SK-N-SH (cell line): Measurements from ENCODE around the gene UBE2L6. TPM values are rescaled to one million over a fixed set of nuclear protein-coding genes. Genes with fewer than 3 reads are reported as not detected.

Experiments used
- CTCF ChIA-PET: fragments of 300-600, 350-600 bp; formaldehyde crosslinking; extraction: SDS; loops from one replicate; lab custom pipeline; 2021; lab: Yijun Ruan, JAX
- POLR2A ChIA-PET: fragments of 350-600 bp; sonication (Branson Sonifier 250); formaldehyde crosslinking; extraction: SDS; loops from one replicate; lab custom pipeline; 2020; ENCODE audit warnings: antibody characterized with exemption, inconsistent platforms; lab: Yijun Ruan, JAX
- DNase-seq: peaks from one replicate; pipeline ENCODE4 v3.0.0; 2012
- H2AFZ ChIP-seq: fragments of 200-600 bp; sonication (generic); 2 replicates; pipeline ENCODE4 v1.8.1; 2016; ENCODE audit warnings: antibody characterized with exemption, mild to moderate bottlenecking, low read depth
- H3F3A ChIP-seq: fragments of 200-600 bp; sonication (generic); replicated peaks from 2 replicates; pipeline ENCODE3; 2016; ENCODE audit warnings: antibody characterized with exemption, mild to moderate bottlenecking; ENCODE audit not compliant: insufficient read depth
- H3K27ac ChIP-seq, 2 experiments: fragments of 200-500 bp in 1 of 2; fragments of 200-600 bp in 1 of 2; sonication (Bioruptor generic) in 1 of 2; sonication (generic), shearing (Covaris generic) in 1 of 2; 2 replicates each; pipeline versions ENCODE4 v1.5.1 to v1.6.1; 2014 to 2016; ENCODE audit warnings: low read depth in 2 of 2, inconsistent platforms in 1 of 2, low read length in 1 of 2, mild to moderate bottlenecking in 1 of 2, mixed read lengths in 1 of 2
- H3K27me3 ChIP-seq: fragments of 200-600 bp; sonication (generic), shearing (Covaris generic); 2 replicates; pipeline ENCODE4 v1.6.1; 2016; ENCODE audit warnings: mixed run types; ENCODE audit not compliant: insufficient read depth
- H3K36me3 ChIP-seq, 2 experiments: fragments of 200-500 bp in 1 of 2; fragments of 200-600 bp in 1 of 2; sonication (Bioruptor generic) in 1 of 2; sonication (generic) in 1 of 2; replicated peaks in 1 of 2; 2 replicates each; pipeline versions ENCODE3 to v1.5.1; 2014 to 2016; ENCODE audit warnings: low read length in 1 of 2, mild to moderate bottlenecking in 1 of 2; ENCODE audit not compliant: insufficient read depth in 2 of 2, control insufficient read depth in 1 of 2
- H3K4me1 ChIP-seq, 2 experiments: fragments of 200-500 bp in 1 of 2; fragments of 200-600 bp in 1 of 2; sonication (Bioruptor generic) in 1 of 2; sonication (generic), shearing (Covaris generic) in 1 of 2; 2 replicates each; pipeline versions ENCODE4 v1.5.1 to v1.6.1; 2014 to 2016; ENCODE audit warnings: low read depth in 1 of 2, low read length in 1 of 2, mixed run types in 1 of 2; ENCODE audit not compliant: insufficient read depth in 2 of 2, control insufficient read depth in 1 of 2
- H3K4me2 ChIP-seq: fragments of 200-600 bp; sonication (generic), shearing (Covaris generic); 2 replicates; pipeline ENCODE4 v1.6.1; 2017; ENCODE audit warnings: mixed run types
- H3K4me3 ChIP-seq, 2 experiments: fragments of 200-500 bp in 1 of 2; fragments of 200-600 bp in 1 of 2; sonication (Bioruptor generic) in 1 of 2; sonication (generic), shearing (Covaris generic) in 1 of 2; 2 replicates each; pipeline versions ENCODE4 v1.5.1 to v1.8.1; 2014 to 2016; ENCODE audit warnings: low read depth in 2 of 2, inconsistent platforms in 1 of 2, low read length in 1 of 2, mild to moderate bottlenecking in 1 of 2, mixed read lengths in 1 of 2, moderate library complexity in 1 of 2
- H3K79me2 ChIP-seq: fragments of 200-600 bp; sonication (generic); 2 replicates; pipeline ENCODE4 v1.8.1; 2017; ENCODE audit warnings: mild to moderate bottlenecking; ENCODE audit not compliant: insufficient read depth
- H3K9ac ChIP-seq: fragments of 200-600 bp; sonication (generic); 2 replicates; pipeline ENCODE4 v1.6.1; 2017; ENCODE audit warnings: mixed run types
- H3K9me2 ChIP-seq: fragments of 200-600 bp; sonication (generic); 2 replicates; pipeline ENCODE4 v1.6.1; 2017; ENCODE audit warnings: mixed run types
- H3K9me3 ChIP-seq: fragments of 200-600 bp; sonication (generic); 2 replicates; pipeline ENCODE4 v1.6.1; 2017; ENCODE audit warnings: mixed run types, mild to moderate bottlenecking, moderate library complexity
- H4K20me1 ChIP-seq: fragments of 200-600 bp; sonication (generic); 2 replicates; pipeline ENCODE4 v1.6.1; 2017; ENCODE audit warnings: mild to moderate bottlenecking, mixed run types; ENCODE audit not compliant: insufficient read depth
- CTCF ChIP-seq: fragments of 200-600 bp; sonication (generic); IDR thresholded peaks from 2 replicates; pipeline ENCODE4 v1.6.1; 2017; ENCODE audit warnings: antibody characterized with exemption, mild to moderate bottlenecking, moderate library complexity
- EP300 ChIP-seq, 2 experiments: IDR thresholded peaks; 2 replicates each; pipeline versions ENCODE4 v1.4.0 to v1.6.1; 2012; ENCODE audit warnings: borderline replicate concordance in 1 of 2, low read depth in 1 of 2, low read length in 1 of 2
- GABPA ChIP-seq: IDR thresholded peaks from 2 replicates; pipeline ENCODE4 v1.4.0; 2012; ENCODE audit warnings: low read depth, mild to moderate bottlenecking
- JUND ChIP-seq: IDR thresholded peaks from 2 replicates; pipeline ENCODE4 v1.4.0; 2012
- NFIC ChIP-seq: IDR thresholded peaks from 2 replicates; pipeline ENCODE4 v1.4.0; 2012; ENCODE audit warnings: borderline replicate concordance
- RAD21 ChIP-seq: IDR thresholded peaks from 2 replicates; pipeline ENCODE4 v1.6.1; 2012; ENCODE audit warnings: mild to moderate bottlenecking, low read length
- RFX5 ChIP-seq: IDR thresholded peaks from 2 replicates; pipeline ENCODE4 v1.6.1; 2012; ENCODE audit warnings: mild to moderate bottlenecking, improper control_type of control experiment, low read length
- SIN3A ChIP-seq: IDR thresholded peaks from 2 replicates; pipeline ENCODE4 v1.6.1; 2012; ENCODE audit warnings: low read depth, mild to moderate bottlenecking, low read length, moderate library complexity, borderline replicate concordance
- SMC3 ChIP-seq: IDR thresholded peaks from 2 replicates; pipeline ENCODE4 v1.6.1; 2012; ENCODE audit warnings: low read depth, low read length, improper control_type of control experiment
- YY1 ChIP-seq: IDR thresholded peaks from 2 replicates; pipeline ENCODE4 v1.4.0; 2012; ENCODE audit warnings: low read depth, mild to moderate bottlenecking
- WGBS: methylation state at CpG from one replicate; pipeline ENCODE4 v1.1.6; 2017; ENCODE audit warnings: low lambda C conversion rate; 5-methylcytosine and 5-hydroxymethylcytosine counted together
- polyA plus RNA-seq, 3 experiments: library from polyadenylated mRNA; depleted of rRNA; stranded (reverse); fragments of >200 nt; gene quantifications; 2 replicates each; pipeline ENCODE4 v1.2.3, GENCODE V29; 2012
- TF ChIP-seq, protein P1 (sequence below): fragments of 150-350 bp; IDR thresholded peaks from 2 replicates; pipeline ENCODE4 v1.6.1; 2017; ENCODE audit warnings: antibody characterized with exemption, low read length, low read depth, borderline replicate concordance
- TF ChIP-seq, protein P2 (sequence below): IDR thresholded peaks from 2 replicates; pipeline ENCODE4 v1.4.0; 2012; ENCODE audit warnings: low read depth, borderline replicate concordance
- TF ChIP-seq, protein P3 (sequence below): fragments of 150-350 bp; IDR thresholded peaks from 2 replicates; pipeline ENCODE4 v1.6.1; 2016; ENCODE audit warnings: mild to moderate bottlenecking, low read depth, low read length

UBE2L6 gene
- polyA plus RNA-seq, 1 of the 3 experiments (the other 2 are of a cell fraction): 77.0 TPM

DNA sequence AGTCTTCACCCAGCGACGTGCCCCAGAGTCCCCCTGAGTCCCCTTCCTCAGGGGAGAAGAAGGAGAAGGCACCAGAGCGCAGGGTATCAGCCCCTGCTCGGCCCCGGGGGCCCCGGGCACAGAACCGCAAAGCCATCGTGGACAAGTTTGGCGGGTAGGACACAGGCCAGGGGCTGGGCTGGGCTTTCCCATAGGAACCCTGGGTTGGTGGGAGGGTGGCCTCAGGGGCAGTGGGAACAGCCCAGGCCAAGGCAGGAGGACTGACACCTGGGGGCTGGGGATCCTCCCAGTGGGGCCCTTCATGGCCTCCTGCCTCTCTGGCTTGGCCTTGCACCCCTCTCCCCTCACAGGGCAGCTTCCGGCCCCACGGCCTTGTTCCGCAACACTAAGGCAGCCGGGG, 21.6 kb downstream of the UBE2L6 start:
- Histone ChIP-seq H4K20me1 (no peaks in the 10 kb centered on the region), H3K79me2 (no peaks in the 10 kb centered on the region), H3K4me2 (no peak overlapping the region), H3K36me3 (peaks cover 0 to 12% of the 10 kb centered on the region in 2 experiments), H3K9me2 (no peaks in the 10 kb centered on the region), H3K27me3 (no peaks in the 10 kb centered on the region), H3F3A (no peaks in the 10 kb centered on the region), H3K4me3 (no peak overlapping the region), H3K27ac (no peak overlapping the region), H3K9me3 (no peaks in the 10 kb centered on the region), H2AFZ (no peak overlapping the region), H3K9ac (no peak overlapping the region), H3K4me1 (no peaks in the 10 kb centered on the region; a peak in 1 of 4 replicates)
- CTCF ChIA-PET: interaction anchor here (1.0 to 2.6 kb wide), 2 partner anchors 52 to 53 kb away, joined by 3 to 12 read pairs; no protein-coding TSS in a partner anchor
- POLR2A ChIA-PET: no interaction called here
- DNase-seq: no peak
- WGBS: 92% methylated on average over 7 of the region's 13 CpGs
- TF ChIP-seq, protein P1, sequence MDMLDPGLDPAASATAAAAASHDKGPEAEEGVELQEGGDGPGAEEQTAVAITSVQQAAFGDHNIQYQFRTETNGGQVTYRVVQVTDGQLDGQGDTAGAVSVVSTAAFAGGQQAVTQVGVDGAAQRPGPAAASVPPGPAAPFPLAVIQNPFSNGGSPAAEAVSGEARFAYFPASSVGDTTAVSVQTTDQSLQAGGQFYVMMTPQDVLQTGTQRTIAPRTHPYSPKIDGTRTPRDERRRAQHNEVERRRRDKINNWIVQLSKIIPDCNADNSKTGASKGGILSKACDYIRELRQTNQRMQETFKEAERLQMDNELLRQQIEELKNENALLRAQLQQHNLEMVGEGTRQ: no peak
- TF ChIP-seq SIN3A: no peak
- no peak for TF ChIP-seq NFIC
- no peak for TF ChIP-seq RAD21
- no peak for TF ChIP-seq YY1
- TF ChIP-seq, protein P2, sequence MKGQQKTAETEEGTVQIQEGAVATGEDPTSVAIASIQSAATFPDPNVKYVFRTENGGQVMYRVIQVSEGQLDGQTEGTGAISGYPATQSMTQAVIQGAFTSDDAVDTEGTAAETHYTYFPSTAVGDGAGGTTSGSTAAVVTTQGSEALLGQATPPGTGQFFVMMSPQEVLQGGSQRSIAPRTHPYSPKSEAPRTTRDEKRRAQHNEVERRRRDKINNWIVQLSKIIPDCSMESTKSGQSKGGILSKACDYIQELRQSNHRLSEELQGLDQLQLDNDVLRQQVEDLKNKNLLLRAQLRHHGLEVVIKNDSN: no peak
- no peak for TF ChIP-seq CTCF
- TF ChIP-seq, protein P3, sequence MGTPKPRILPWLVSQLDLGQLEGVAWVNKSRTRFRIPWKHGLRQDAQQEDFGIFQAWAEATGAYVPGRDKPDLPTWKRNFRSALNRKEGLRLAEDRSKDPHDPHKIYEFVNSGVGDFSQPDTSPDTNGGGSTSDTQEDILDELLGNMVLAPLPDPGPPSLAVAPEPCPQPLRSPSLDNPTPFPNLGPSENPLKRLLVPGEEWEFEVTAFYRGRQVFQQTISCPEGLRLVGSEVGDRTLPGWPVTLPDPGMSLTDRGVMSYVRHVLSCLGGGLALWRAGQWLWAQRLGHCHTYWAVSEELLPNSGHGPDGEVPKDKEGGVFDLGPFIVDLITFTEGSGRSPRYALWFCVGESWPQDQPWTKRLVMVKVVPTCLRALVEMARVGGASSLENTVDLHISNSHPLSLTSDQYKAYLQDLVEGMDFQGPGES: no peak
- no peak for TF ChIP-seq JUND
- TF ChIP-seq GABPA: no peak
- TF ChIP-seq EP300 (IDR thresholded peaks at IDR 0.05; ENCODE audit: borderline replicate concordance in 1 of 2, low read depth in 1 of 2, low read length in 1 of 2): no peak
- no peak for TF ChIP-seq SMC3
- no peak for TF ChIP-seq RFX5

GRCh38 chr11:57544566-57544965, 22.9 kb downstream of the UBE2L6 start:
- H3K27ac ChIP-seq: no peak overlapping the region
- no peaks in the 10 kb centered on the region for H3K36me3 ChIP-seq
- H2AFZ ChIP-seq: no peak overlapping the region
- ChIA-PET CTCF (interaction anchor here (0.7 to 2.6 kb wide), 5 partner anchors 10 to 100 kb away, joined by 3 to 12 read pairs (median 5); partner anchors contain the start of gene UBE2L6), POLR2A (no interaction called here)
- WGBS: 83% methylated on average over 6 of the region's 6 CpGs
- no peak overlapping the region for H3K9ac ChIP-seq
- H3F3A ChIP-seq: no peaks in the 10 kb centered on the region
- H3K79me2 ChIP-seq: no peaks in the 10 kb centered on the region
- H3K9me2 ChIP-seq: no peaks in the 10 kb centered on the region
- H3K4me2 ChIP-seq: no peak overlapping the region
- DNase-seq: no peak
- H3K27me3 ChIP-seq: no peaks in the 10 kb centered on the region
- H3K4me3 ChIP-seq: no peak overlapping the region
- no peaks in the 10 kb centered on the region for H4K20me1 ChIP-seq
- no peaks in the 10 kb centered on the region; a peak in 1 of 4 replicates for H3K4me1 ChIP-seq
- no peaks in the 10 kb centered on the region for H3K9me3 ChIP-seq
- TF ChIP-seq, protein P3: no peak
- TF ChIP-seq, all 33 proteins: peak for 0
